WTC11 (cell line): ENCODE measurements around the gene KCNQ2.

Source experiments
- ATF6 ChIP-seq: sonication (generic); formaldehyde crosslinking; IDR thresholded peaks from 2 replicates; pipeline ENCODE4 v1.8.1; 2023; ENCODE audit warnings: mild to moderate bottlenecking, missing genetic modification reagents
- E2F5 ChIP-seq: sonication (generic); formaldehyde crosslinking; IDR thresholded peaks from 2 replicates; pipeline ENCODE4 v1.8.1; 2022; ENCODE audit warnings: mild to moderate bottlenecking, moderate library complexity, missing genetic modification reagents
- ELF4 ChIP-seq: sonication (generic); formaldehyde crosslinking; IDR thresholded peaks from 2 replicates; pipeline ENCODE4 v1.8.1; 2022; ENCODE audit warnings: low read depth, mild to moderate bottlenecking, moderate library complexity, missing genetic modification reagents
- ETV6 ChIP-seq: sonication (generic); formaldehyde crosslinking; IDR thresholded peaks from 2 replicates; pipeline ENCODE4 v1.8.1; 2022; ENCODE audit warnings: mild to moderate bottlenecking, missing genetic modification reagents
- FOXP1 ChIP-seq: sonication (generic); formaldehyde crosslinking; IDR thresholded peaks from 2 replicates; pipeline ENCODE4 v1.8.0; 2022; ENCODE audit warnings: missing genetic modification reagents, mild to moderate bottlenecking, moderate library complexity, borderline replicate concordance
- MAX ChIP-seq: sonication (generic); formaldehyde crosslinking; IDR thresholded peaks from 2 replicates; pipeline ENCODE4 v1.8.0; 2022; ENCODE audit warnings: mild to moderate bottlenecking, missing genetic modification reagents
- ZBTB21 ChIP-seq: sonication (generic); formaldehyde crosslinking; IDR thresholded peaks from 2 replicates; pipeline ENCODE4 v1.8.1; 2023; ENCODE audit warnings: mild to moderate bottlenecking, missing genetic modification reagents, borderline replicate concordance
- TF ChIP-seq, protein P1 (sequence below): fragments of 200-600 bp; IDR thresholded peaks from 2 replicates; pipeline ENCODE4 v1.8.0; 2022; ENCODE audit warnings: antibody characterized with exemption
- TF ChIP-seq, protein P2 (sequence below): fragments of 250-450 bp; sonication (Bioruptor Pico); IDR thresholded peaks from 2 replicates; pipeline ENCODE4 v1.9.0; 2021; ENCODE audit warnings: mild to moderate bottlenecking
- TF ChIP-seq, protein P3 (sequence below): sonication (generic); formaldehyde crosslinking; conservative IDR thresholded peaks from 2 replicates; pipeline ENCODE4 v1.8.1; 2023; ENCODE audit warnings: mild to moderate bottlenecking, low read depth, missing genetic modification reagents, moderate library complexity

- TF ChIP-seq, protein P1, sequence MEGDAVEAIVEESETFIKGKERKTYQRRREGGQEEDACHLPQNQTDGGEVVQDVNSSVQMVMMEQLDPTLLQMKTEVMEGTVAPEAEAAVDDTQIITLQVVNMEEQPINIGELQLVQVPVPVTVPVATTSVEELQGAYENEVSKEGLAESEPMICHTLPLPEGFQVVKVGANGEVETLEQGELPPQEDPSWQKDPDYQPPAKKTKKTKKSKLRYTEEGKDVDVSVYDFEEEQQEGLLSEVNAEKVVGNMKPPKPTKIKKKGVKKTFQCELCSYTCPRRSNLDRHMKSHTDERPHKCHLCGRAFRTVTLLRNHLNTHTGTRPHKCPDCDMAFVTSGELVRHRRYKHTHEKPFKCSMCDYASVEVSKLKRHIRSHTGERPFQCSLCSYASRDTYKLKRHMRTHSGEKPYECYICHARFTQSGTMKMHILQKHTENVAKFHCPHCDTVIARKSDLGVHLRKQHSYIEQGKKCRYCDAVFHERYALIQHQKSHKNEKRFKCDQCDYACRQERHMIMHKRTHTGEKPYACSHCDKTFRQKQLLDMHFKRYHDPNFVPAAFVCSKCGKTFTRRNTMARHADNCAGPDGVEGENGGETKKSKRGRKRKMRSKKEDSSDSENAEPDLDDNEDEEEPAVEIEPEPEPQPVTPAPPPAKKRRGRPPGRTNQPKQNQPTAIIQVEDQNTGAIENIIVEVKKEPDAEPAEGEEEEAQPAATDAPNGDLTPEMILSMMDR: no peak
- TF ChIP-seq, protein P2, sequence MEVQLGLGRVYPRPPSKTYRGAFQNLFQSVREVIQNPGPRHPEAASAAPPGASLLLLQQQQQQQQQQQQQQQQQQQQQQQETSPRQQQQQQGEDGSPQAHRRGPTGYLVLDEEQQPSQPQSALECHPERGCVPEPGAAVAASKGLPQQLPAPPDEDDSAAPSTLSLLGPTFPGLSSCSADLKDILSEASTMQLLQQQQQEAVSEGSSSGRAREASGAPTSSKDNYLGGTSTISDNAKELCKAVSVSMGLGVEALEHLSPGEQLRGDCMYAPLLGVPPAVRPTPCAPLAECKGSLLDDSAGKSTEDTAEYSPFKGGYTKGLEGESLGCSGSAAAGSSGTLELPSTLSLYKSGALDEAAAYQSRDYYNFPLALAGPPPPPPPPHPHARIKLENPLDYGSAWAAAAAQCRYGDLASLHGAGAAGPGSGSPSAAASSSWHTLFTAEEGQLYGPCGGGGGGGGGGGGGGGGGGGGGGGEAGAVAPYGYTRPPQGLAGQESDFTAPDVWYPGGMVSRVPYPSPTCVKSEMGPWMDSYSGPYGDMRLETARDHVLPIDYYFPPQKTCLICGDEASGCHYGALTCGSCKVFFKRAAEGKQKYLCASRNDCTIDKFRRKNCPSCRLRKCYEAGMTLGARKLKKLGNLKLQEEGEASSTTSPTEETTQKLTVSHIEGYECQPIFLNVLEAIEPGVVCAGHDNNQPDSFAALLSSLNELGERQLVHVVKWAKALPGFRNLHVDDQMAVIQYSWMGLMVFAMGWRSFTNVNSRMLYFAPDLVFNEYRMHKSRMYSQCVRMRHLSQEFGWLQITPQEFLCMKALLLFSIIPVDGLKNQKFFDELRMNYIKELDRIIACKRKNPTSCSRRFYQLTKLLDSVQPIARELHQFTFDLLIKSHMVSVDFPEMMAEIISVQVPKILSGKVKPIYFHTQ (CRISPR knock-in tag): no peak
- TF ChIP-seq ATF6 (CRISPR knock-in tag): no peak
- TF ChIP-seq ETV6 (CRISPR knock-in tag): peak; percentile 34; the same call in 1 of the 2 replicates
- TF ChIP-seq, protein P3, sequence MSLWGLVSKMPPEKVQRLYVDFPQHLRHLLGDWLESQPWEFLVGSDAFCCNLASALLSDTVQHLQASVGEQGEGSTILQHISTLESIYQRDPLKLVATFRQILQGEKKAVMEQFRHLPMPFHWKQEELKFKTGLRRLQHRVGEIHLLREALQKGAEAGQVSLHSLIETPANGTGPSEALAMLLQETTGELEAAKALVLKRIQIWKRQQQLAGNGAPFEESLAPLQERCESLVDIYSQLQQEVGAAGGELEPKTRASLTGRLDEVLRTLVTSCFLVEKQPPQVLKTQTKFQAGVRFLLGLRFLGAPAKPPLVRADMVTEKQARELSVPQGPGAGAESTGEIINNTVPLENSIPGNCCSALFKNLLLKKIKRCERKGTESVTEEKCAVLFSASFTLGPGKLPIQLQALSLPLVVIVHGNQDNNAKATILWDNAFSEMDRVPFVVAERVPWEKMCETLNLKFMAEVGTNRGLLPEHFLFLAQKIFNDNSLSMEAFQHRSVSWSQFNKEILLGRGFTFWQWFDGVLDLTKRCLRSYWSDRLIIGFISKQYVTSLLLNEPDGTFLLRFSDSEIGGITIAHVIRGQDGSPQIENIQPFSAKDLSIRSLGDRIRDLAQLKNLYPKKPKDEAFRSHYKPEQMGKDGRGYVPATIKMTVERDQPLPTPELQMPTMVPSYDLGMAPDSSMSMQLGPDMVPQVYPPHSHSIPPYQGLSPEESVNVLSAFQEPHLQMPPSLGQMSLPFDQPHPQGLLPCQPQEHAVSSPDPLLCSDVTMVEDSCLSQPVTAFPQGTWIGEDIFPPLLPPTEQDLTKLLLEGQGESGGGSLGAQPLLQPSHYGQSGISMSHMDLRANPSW (CRISPR knock-in tag): no peak
- TF ChIP-seq FOXP1 (CRISPR knock-in tag): no peak
- no peak for TF ChIP-seq E2F5 (CRISPR knock-in tag)
- TF ChIP-seq ZBTB21 (CRISPR knock-in tag): no peak
- no peak for TF ChIP-seq ELF4
- TF ChIP-seq MAX (CRISPR knock-in tag): 0 out of 2 replicates have a peak, but pooled peaks have one; percentile 15
Measured at GRCh38 chr20:63471981-63472831, at the start of gene KCNQ2.
